HG03571 (cell line): Measurements from ENCODE around the gene SMIM13.
A peak's percentile ranks its signal among the peaks of the same experiment; 100 is the strongest.

Source experiments
- ATAC-seq: cut with Tn5 transposase; IDR thresholded peaks from one replicate; pipeline ENCODE4 v1.9.1; 2021; ENCODE audit not compliant: unreplicated experiment

The SMIM13 gene

GRCh38 chr6:11093626-11094410, at the start of gene SMIM13:
SMIM13 (plus strand) TSS chr6:11093834; CDS start chr6:11094314, 480 bp downstream.
- peak; percentile 88 for ATAC-seq

GRCh38 chr6:11043961-11044711, 49.5 kb upstream of the SMIM13 start, which contains the start of gene ELOVL2:
ELOVL2 (minus strand) TSS chr6:11044305; CDS start chr6:11044230, 75 bp downstream.
- ATAC-seq = peak; percentile 59

GRCh38 chr6:11044712-11045167, 48.9 kb upstream of the SMIM13 start:
- no peak for ATAC-seq

- no peak for ATAC-seq
These were observed 42.9 kb upstream of the SMIM13 start for GRCh38 chr6:11050731-11051130.

GRCh38 chr6:11053307-11053706, 40.3 kb upstream of the SMIM13 start:
- no peak for ATAC-seq

- no peak for ATAC-seq
These were observed 38.9 kb upstream of the SMIM13 start for GRCh38 chr6:11054722-11055121.

- no peak for ATAC-seq
These were observed 38.5 kb upstream of the SMIM13 start for GRCh38 chr6:11055127-11055627.

- no peak for ATAC-seq
These were observed 36.8 kb upstream of the SMIM13 start for GRCh38 chr6:11056871-11057270.

GRCh38 chr6:11058406-11058805, 35.2 kb upstream of the SMIM13 start:
- ATAC-seq = no peak

GRCh38 chr6:11062083-11062482, 31.6 kb upstream of the SMIM13 start:
- no peak for ATAC-seq

- ATAC-seq = no peak
These were observed 30.9 kb upstream of the SMIM13 start for GRCh38 chr6:11062715-11063114.

GRCh38 chr6:11064836-11065235, 28.8 kb upstream of the SMIM13 start:
- ATAC-seq = no peak

- ATAC-seq = no peak
These were observed 28.0 kb upstream of the SMIM13 start for GRCh38 chr6:11065436-11066202.

- ATAC-seq = no peak
These were observed 26.9 kb upstream of the SMIM13 start for GRCh38 chr6:11066505-11067347.

- no peak for ATAC-seq
These were observed 26.3 kb upstream of the SMIM13 start for GRCh38 chr6:11067348-11067747.

- no peak for ATAC-seq
These were observed 23.9 kb upstream of the SMIM13 start for GRCh38 chr6:11069760-11070159.

- no peak for ATAC-seq
These were observed 21.5 kb upstream of the SMIM13 start for GRCh38 chr6:11072101-11072500.

- no peak for ATAC-seq
These were observed 17.1 kb upstream of the SMIM13 start for GRCh38 chr6:11076540-11076939.

- ATAC-seq = no peak
These were observed 15.4 kb upstream of the SMIM13 start for GRCh38 chr6:11078266-11078665.

- no peak for ATAC-seq
These were observed 13.3 kb upstream of the SMIM13 start for GRCh38 chr6:11080296-11080695.
